Esophagus muscularis mucosa (tissue), 4 donors: ENCODE measurements around the gene EXOC6B. TPM values are rescaled to one million over a fixed set of nuclear protein-coding genes. Genes with fewer than 3 reads are reported as not detected.

ENCODE experiments used
- DNase-seq: peaks from one replicate; pipeline ENCODE4 v3.0.0-alpha.2; 2017; ENCODE audit errors: extremely low spot score
- H3K27ac ChIP-seq, 4 donors: fragments of 200-600 bp; sonication (generic); replicated peaks in 1 of 4; 1 replicate in 3 of 4; 2 replicates in 1 of 4; pipeline ENCODE4 v1.5.1; 2016 to 2019; ENCODE audit warnings: mild to moderate bottlenecking in 1 of 4
- H3K27me3 ChIP-seq, 4 donors: fragments of 200-600 bp; sonication (generic); one replicate each; pipeline versions ENCODE4 v1.5.1 to v1.6.0; 2016 to 2019
- H3K36me3 ChIP-seq, 4 donors: fragments of 200-600 bp; sonication (generic); one replicate each; pipeline ENCODE4 v1.5.1; 2016 to 2019
- H3K4me1 ChIP-seq, 4 donors: fragments of 200-600 bp; sonication (generic); one replicate each; pipeline ENCODE4 v1.5.1; 2016 to 2019
- H3K4me3 ChIP-seq, 4 donors: fragments of 200-600 bp; sonication (generic); 1 replicate in 2 of 4; 2 replicates in 2 of 4; pipeline ENCODE4 v1.5.1; 2016 to 2019; ENCODE audit warnings: mild to moderate bottlenecking in 4 of 4, moderate library complexity in 1 of 4
- H3K9me3 ChIP-seq, 4 donors: fragments of 200-600 bp; sonication (generic); 1 replicate in 3 of 4; 2 replicates in 1 of 4; pipeline ENCODE4 v1.5.1; 2016 to 2019
- CTCF ChIP-seq, 3 experiments: fragments of 200-600 bp in 2 of 3; fragments of 450-650 bp in 1 of 3; sonication (generic) in 2 of 3; IDR thresholded peaks; one replicate each; pipeline ENCODE4 v1.5.1; 2017 to 2019; ENCODE audit warnings: antibody characterized with exemption in 3 of 3, mild to moderate bottlenecking in 2 of 3, moderate library complexity in 1 of 3
- EP300 ChIP-seq: sonication (generic); formaldehyde crosslinking; IDR thresholded peaks from one replicate; pipeline ENCODE4 v1.6.1; 2017; ENCODE audit warnings: antibody characterized with exemption
- POLR2A ChIP-seq: fragments of 450-650 bp; IDR thresholded peaks from one replicate; pipeline ENCODE4 v1.6.1; 2017; ENCODE audit warnings: antibody characterized with exemption, moderate library complexity, mild to moderate bottlenecking, low read depth
- POLR2AphosphoS5 ChIP-seq, 2 donors: sonication (generic); formaldehyde crosslinking; IDR thresholded peaks; one replicate each; pipeline ENCODE4 v1.6.1; 2017; ENCODE audit warnings: antibody characterized with exemption in 2 of 2
- WGBS: methylation state at CpG from one replicate; pipeline ENCODE4 v1.1.5; 2018; 5-methylcytosine and 5-hydroxymethylcytosine counted together
- intact Hi-C: fragments of 100-400 bp; cut with DNase I; formaldehyde crosslinking; loops from one replicate; pipeline ENCODE4 v1.15.1; 2023
- total RNA-seq, 4 donors: library from RNA; depleted of rRNA; stranded (reverse); fragments of >200 nt; gene quantifications; one replicate each; pipeline versions ENCODE4 v1.1.0 to v1.2.1, GENCODE V29; 2016

The EXOC6B gene
- total RNA-seq, 4 donors from 2014 or later = 24.5 to 45.9 (median 37.4) TPM

GRCh38 chr2:72848436-72849137 is 22.8 kb upstream of the EXOC6B start:
- Histone ChIP-seq H3K27me3 (peaks cover 0 to 19% (median 0%) of the 10 kb centered on the region in 4 donors), H3K36me3 (no peaks in the 10 kb centered on the region), H3K4me3 (no peak overlapping the region), H3K9me3 (no peaks in the 10 kb centered on the region), H3K27ac (no peak overlapping the region), H3K4me1 (no peaks in the 10 kb centered on the region)
- peak; percentile 34 for DNase-seq
- intact Hi-C loops = no loop called here
- no peak for TF ChIP-seq POLR2A
- TF ChIP-seq CTCF (IDR thresholded peaks at IDR 0.05) = no peak
- no peak for TF ChIP-seq POLR2AphosphoS5 (IDR thresholded peaks at IDR 0.05)
- TF ChIP-seq EP300 = no peak
- WGBS = 91% methylated on average over 3 of the region's 3 CpGs

GRCh38 chr2:72847534-72848315 is 21.9 kb upstream of the EXOC6B start:
- H3K4me1 ChIP-seq = no peaks in the 10 kb centered on the region
- no peak overlapping the region for H3K27ac ChIP-seq
- WGBS = 66% methylated on average over 3 of the region's 3 CpGs
- intact Hi-C loops = no loop called here
- H3K36me3 ChIP-seq = no peaks in the 10 kb centered on the region
- DNase-seq = peak; percentile 3
- no peaks in the 10 kb centered on the region for H3K9me3 ChIP-seq
- TF ChIP-seq POLR2A (no peak), POLR2AphosphoS5 (IDR thresholded peaks at IDR 0.05) (no peak), EP300 (no peak), CTCF (IDR thresholded peaks at IDR 0.05) (no peak)
- peaks cover 0 to 24% (median 0%) of the 10 kb centered on the region in 4 donors for H3K27me3 ChIP-seq
- H3K4me3 ChIP-seq = no peak overlapping the region

GRCh38 chr2:72846171-72847095 is 20.6 kb upstream of the EXOC6B start:
- peaks cover 0 to 19% (median 0%) of the 10 kb centered on the region in 4 donors for H3K27me3 ChIP-seq
- TF ChIP-seq POLR2A (no peak), EP300 (no peak), CTCF (IDR thresholded peaks at IDR 0.05) (no peak), POLR2AphosphoS5 (IDR thresholded peaks at IDR 0.05) (no peak)
- DNase-seq = peak; percentile 26
- no peak overlapping the region for H3K27ac ChIP-seq
- H3K9me3 ChIP-seq = no peaks in the 10 kb centered on the region
- intact Hi-C loops = no loop called here
- 81% methylated on average over 6 of the region's 6 CpGs for WGBS
- H3K4me3 ChIP-seq = no peak overlapping the region
- H3K36me3 ChIP-seq = no peaks in the 10 kb centered on the region
- no peaks in the 10 kb centered on the region for H3K4me1 ChIP-seq

- Histone ChIP-seq H3K4me1 (no peaks in the 10 kb centered on the region), H3K36me3 (no peaks in the 10 kb centered on the region), H3K27ac (no peak overlapping the region), H3K4me3 (no peak overlapping the region), H3K9me3 (no peaks in the 10 kb centered on the region), H3K27me3 (peaks cover 0 to 8% (median 0%) of the 10 kb centered on the region in 4 donors)
- intact Hi-C loops = no loop called here
- peak; percentile 53 for DNase-seq
- 63% methylated on average over 2 of the region's 2 CpGs for WGBS
- no peak for TF ChIP-seq CTCF (IDR thresholded peaks at IDR 0.05)
- TF ChIP-seq POLR2A = no peak
- TF ChIP-seq POLR2AphosphoS5 (IDR thresholded peaks at IDR 0.05) = no peak
- TF ChIP-seq EP300 = no peak
Measured at GRCh38 chr2:72843301-72843700, 17.5 kb upstream of the EXOC6B start.
